Measurements from ENCODE around the gene STK32B. TPM values are rescaled to one million over a fixed set of nuclear protein-coding genes. Genes with fewer than 3 reads are reported as not detected.

STK32B gene
- total and polyA plus RNA-seq, 2 donors (not counting 1 experiment from before 2014, with no cell fraction given): 0.22 to 0.30 TPM

DNA sequence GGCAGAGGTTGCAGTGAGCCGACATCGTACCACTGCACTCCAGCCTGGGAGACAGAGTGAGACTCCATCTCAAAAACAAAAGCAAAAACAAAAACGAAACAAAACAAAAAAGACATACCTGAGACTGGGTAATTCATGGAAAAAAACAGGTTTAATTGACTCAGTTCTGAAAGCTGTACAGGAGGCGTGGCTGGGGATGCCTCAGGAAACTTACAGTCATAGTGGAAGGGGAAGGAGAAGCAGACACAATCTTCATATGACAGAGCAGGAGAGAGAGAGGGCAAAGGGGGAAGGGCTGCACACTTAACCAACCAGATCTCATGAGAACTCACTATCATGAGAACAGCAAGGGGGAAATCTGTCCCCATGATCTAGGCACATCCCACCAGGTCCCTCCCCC lies 229.5 kb downstream of the STK32B start:
- no peak overlapping the region for H3K4me2 ChIP-seq (replicated peaks; ENCODE audit: low read depth, low read length, poor library complexity, severe bottlenecking)
- WGBS (ENCODE audit: insufficient coverage): no CpG with 5 or more reads among the region's 4 CpGs
- no peaks in the 10 kb centered on the region for H3K9me3 ChIP-seq (ENCODE audit: control extremely low read depth in 1 of 3, control insufficient read depth in 2 of 3, insufficient read depth in 1 of 3, low read length in 2 of 3)
- ChIA-PET POLR2A (no interaction called here), CTCF (no interaction called here)
- Mint-ChIP-seq H3K27me3 (no peaks in the 10 kb centered on the region), H3K4me1 (no peaks in the 10 kb centered on the region), H3K4me3 (no peak overlapping the region), H3K27ac (no peak overlapping the region), H3K9me3 (ENCODE audit: insufficient read depth) (no peaks in the 10 kb centered on the region)
- no peaks in the 10 kb centered on the region for H4K20me1 ChIP-seq (ENCODE audit: control insufficient read depth, insufficient read depth, low read length, poor library complexity, severe bottlenecking)
- no peaks in the 10 kb centered on the region for H3K79me2 ChIP-seq (ENCODE audit: control insufficient read depth, insufficient read depth, low read length)
- H3K9ac ChIP-seq (ENCODE audit: low read length): no peak overlapping the region
- no peaks in the 10 kb centered on the region for H3K27me3 ChIP-seq (replicated peaks in 1 of 4; ENCODE audit: control extremely low read depth in 1 of 4, control insufficient read depth in 3 of 4, insufficient read depth in 4 of 4, low read length in 3 of 4)
- no peak overlapping the region for H3K4me3 ChIP-seq (ENCODE audit: control extremely low read depth in 1 of 5, extremely low read depth in 1 of 5, insufficient read depth in 1 of 5, low read depth in 2 of 5, low read length in 4 of 5)
- no peak for ATAC-seq (ENCODE audit: low read depth)
- H3K4me1 ChIP-seq (ENCODE audit: control insufficient read depth in 2 of 2, insufficient read depth in 2 of 2, low read length in 2 of 2): no peaks in the 10 kb centered on the region
- TF ChIP-seq, protein P1, sequence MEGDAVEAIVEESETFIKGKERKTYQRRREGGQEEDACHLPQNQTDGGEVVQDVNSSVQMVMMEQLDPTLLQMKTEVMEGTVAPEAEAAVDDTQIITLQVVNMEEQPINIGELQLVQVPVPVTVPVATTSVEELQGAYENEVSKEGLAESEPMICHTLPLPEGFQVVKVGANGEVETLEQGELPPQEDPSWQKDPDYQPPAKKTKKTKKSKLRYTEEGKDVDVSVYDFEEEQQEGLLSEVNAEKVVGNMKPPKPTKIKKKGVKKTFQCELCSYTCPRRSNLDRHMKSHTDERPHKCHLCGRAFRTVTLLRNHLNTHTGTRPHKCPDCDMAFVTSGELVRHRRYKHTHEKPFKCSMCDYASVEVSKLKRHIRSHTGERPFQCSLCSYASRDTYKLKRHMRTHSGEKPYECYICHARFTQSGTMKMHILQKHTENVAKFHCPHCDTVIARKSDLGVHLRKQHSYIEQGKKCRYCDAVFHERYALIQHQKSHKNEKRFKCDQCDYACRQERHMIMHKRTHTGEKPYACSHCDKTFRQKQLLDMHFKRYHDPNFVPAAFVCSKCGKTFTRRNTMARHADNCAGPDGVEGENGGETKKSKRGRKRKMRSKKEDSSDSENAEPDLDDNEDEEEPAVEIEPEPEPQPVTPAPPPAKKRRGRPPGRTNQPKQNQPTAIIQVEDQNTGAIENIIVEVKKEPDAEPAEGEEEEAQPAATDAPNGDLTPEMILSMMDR (IDR thresholded peaks at IDR 0.05): no peak
- intact Hi-C loops (cut with micrococcal nuclease): no loop called here
- DNase-seq: no peak
- no peak overlapping the region for H3K27ac ChIP-seq (ENCODE audit: low read length in 2 of 2)
- H2AFZ ChIP-seq (ENCODE audit: insufficient read depth, low read depth, low read length, poor library complexity, severe bottlenecking): no peak overlapping the region
- H3K36me3 ChIP-seq (replicated peaks in 1 of 2; ENCODE audit: control extremely low read depth in 1 of 2, control insufficient read depth in 1 of 2, extremely low read depth in 1 of 2, insufficient read depth in 2 of 2, low read length in 1 of 2): no peaks in the 10 kb centered on the region

DNA sequence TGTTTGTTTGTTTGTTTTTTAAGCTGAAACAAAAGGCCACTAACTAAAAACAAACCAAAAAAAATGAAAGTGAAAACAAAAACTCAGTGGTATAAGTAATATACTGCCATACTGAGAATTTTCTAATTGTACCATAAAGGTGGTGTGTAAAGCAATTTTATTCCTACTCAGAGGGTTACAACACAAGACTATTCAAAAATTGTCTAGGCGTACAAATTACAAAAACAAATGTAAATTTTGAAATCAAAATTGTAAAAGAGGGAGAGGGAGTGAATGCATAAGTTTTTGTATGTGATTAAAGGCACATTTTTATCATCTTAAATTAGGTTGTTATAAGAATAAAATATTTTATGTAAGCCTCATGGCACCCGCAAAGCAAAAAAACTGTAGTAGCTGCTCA lies 232.6 kb downstream of the STK32B start:
- TF ChIP-seq EZH2 (IDR thresholded peaks at IDR 0.05; ENCODE audit: borderline replicate concordance, insufficient read depth, low read depth, low read length, poor library complexity, severe bottlenecking): no peak
- TF ChIP-seq, protein P1 (IDR thresholded peaks at IDR 0.05): no peak
- no CpG with 5 or more reads among the region's 2 CpGs for WGBS (ENCODE audit: insufficient coverage)
- intact Hi-C loops (cut with micrococcal nuclease): no loop called here
- H3K9ac ChIP-seq (ENCODE audit: low read length): no peak overlapping the region
- H3K9me3 Mint-ChIP-seq (ENCODE audit: insufficient read depth): no peaks in the 10 kb centered on the region
- no peaks in the 10 kb centered on the region for H4K20me1 ChIP-seq (ENCODE audit: control insufficient read depth, insufficient read depth, low read length, poor library complexity, severe bottlenecking)
- H3K9me3 ChIP-seq (ENCODE audit: control extremely low read depth in 1 of 3, control insufficient read depth in 2 of 3, insufficient read depth in 1 of 3, low read length in 2 of 3): no peaks in the 10 kb centered on the region
- no peaks in the 10 kb centered on the region for H3K4me1 ChIP-seq (ENCODE audit: control insufficient read depth in 2 of 2, insufficient read depth in 2 of 2, low read length in 2 of 2)
- no peak overlapping the region for H3K4me2 ChIP-seq (replicated peaks; ENCODE audit: low read depth, low read length, poor library complexity, severe bottlenecking)
- H3K27me3 ChIP-seq (replicated peaks in 1 of 4; ENCODE audit: control extremely low read depth in 1 of 4, control insufficient read depth in 3 of 4, insufficient read depth in 4 of 4, low read length in 3 of 4): no peaks in the 10 kb centered on the region
- H3K4me3 Mint-ChIP-seq: no peak overlapping the region
- H3K4me1 Mint-ChIP-seq: no peaks in the 10 kb centered on the region
- ATAC-seq (ENCODE audit: low read depth) (no peak), DNase-seq (no peak)
- no peak overlapping the region for H2AFZ ChIP-seq (ENCODE audit: insufficient read depth, low read depth, low read length, poor library complexity, severe bottlenecking)
- H3K4me3 ChIP-seq (ENCODE audit: control extremely low read depth in 1 of 5, extremely low read depth in 1 of 5, insufficient read depth in 1 of 5, low read depth in 2 of 5, low read length in 4 of 5): no peak overlapping the region
- H3K36me3 ChIP-seq (replicated peaks in 1 of 2; ENCODE audit: control extremely low read depth in 1 of 2, control insufficient read depth in 1 of 2, extremely low read depth in 1 of 2, insufficient read depth in 2 of 2, low read length in 1 of 2): no peaks in the 10 kb centered on the region
- H3K27ac ChIP-seq (ENCODE audit: low read length in 2 of 2): no peak overlapping the region
- ChIA-PET POLR2A (no interaction called here), CTCF (no interaction called here)
- H3K27ac Mint-ChIP-seq: no peak overlapping the region
- no peaks in the 10 kb centered on the region for H3K79me2 ChIP-seq (ENCODE audit: control insufficient read depth, insufficient read depth, low read length)
- H3K27me3 Mint-ChIP-seq: no peaks in the 10 kb centered on the region
